Peyer's patch (tissue), 4 donors: ENCODE measurements around the gene MPP2. TPM values are rescaled to one million over a fixed set of nuclear protein-coding genes. Genes with fewer than 3 reads are reported as not detected.

ENCODE experiments used
- DNase-seq, 3 donors: peaks; one replicate each; pipeline ENCODE4 v3.0.0-alpha.2; 2017 to 2019
- H3K27ac ChIP-seq, 4 donors: fragments of 200-600 bp; sonication (generic); one replicate each; pipeline ENCODE4 v1.5.1; 2016 to 2019
- H3K27me3 ChIP-seq, 2 donors: fragments of 200-600 bp; sonication (generic); one replicate each; pipeline ENCODE4 v1.5.1; 2019
- H3K36me3 ChIP-seq, 3 donors: fragments of 200-600 bp; sonication (generic); one replicate each; pipeline ENCODE4 v1.5.1; 2016 to 2019
- H3K4me1 ChIP-seq, 4 donors: fragments of 200-600 bp; sonication (generic); one replicate each; pipeline ENCODE4 v1.5.1; 2016 to 2019
- H3K4me3 ChIP-seq, 4 donors: fragments of 200-600 bp; sonication (generic); 1 replicate in 3 of 4; 2 replicates in 1 of 4; pipeline ENCODE4 v1.5.1; 2016 to 2019; ENCODE audit warnings: mild to moderate bottlenecking in 1 of 4
- H3K9me3 ChIP-seq, 4 donors: fragments of 200-600 bp; sonication (generic); one replicate each; pipeline ENCODE4 v1.5.1; 2016 to 2019; ENCODE audit warnings: mild to moderate bottlenecking in 1 of 4
- POLR2A ChIP-seq, 2 donors: fragments of 450-650 bp; IDR thresholded peaks; one replicate each; pipeline ENCODE4 v1.5.1; 2017; ENCODE audit warnings: antibody characterized with exemption in 2 of 2, mild to moderate bottlenecking in 2 of 2, moderate library complexity in 2 of 2
- total RNA-seq, 4 donors: library from RNA; depleted of rRNA; stranded (reverse); fragments of >200 nt; gene quantifications; one replicate each; pipeline ENCODE4 v1.1.0, GENCODE V29; 2016
- TF ChIP-seq, protein P1 (sequence below), 6 experiments: fragments of 450-650 bp in 4 of 6; fragments of 200-600 bp in 2 of 6; sonication (generic) in 1 of 6; IDR thresholded peaks; one replicate each; pipeline ENCODE4 v1.5.1; 2017 to 2019; ENCODE audit warnings: antibody characterized with exemption in 6 of 6, mild to moderate bottlenecking in 3 of 6, moderate library complexity in 1 of 6

The MPP2 gene
- total RNA-seq, 4 donors from 2014 or later = 0.53 to 1.3 (median 1.2) TPM; not detected in 1

GRCh38 chr17:43952351-43952723 is 45.0 kb upstream of the MPP2 start:
- Histone ChIP-seq H3K27ac (no peak overlapping the region), H3K9me3 (no peaks in the 10 kb centered on the region), H3K36me3 (no peaks in the 10 kb centered on the region), H3K4me1 (peaks cover 0 to 13% (median 0%) of the 10 kb centered on the region in 4 donors), H3K4me3 (no peak overlapping the region), H3K27me3 (peaks cover 4 to 24% of the 10 kb centered on the region in 2 donors)
- TF ChIP-seq POLR2A (IDR thresholded peaks at IDR 0.05) = no peak
- TF ChIP-seq, protein P1, sequence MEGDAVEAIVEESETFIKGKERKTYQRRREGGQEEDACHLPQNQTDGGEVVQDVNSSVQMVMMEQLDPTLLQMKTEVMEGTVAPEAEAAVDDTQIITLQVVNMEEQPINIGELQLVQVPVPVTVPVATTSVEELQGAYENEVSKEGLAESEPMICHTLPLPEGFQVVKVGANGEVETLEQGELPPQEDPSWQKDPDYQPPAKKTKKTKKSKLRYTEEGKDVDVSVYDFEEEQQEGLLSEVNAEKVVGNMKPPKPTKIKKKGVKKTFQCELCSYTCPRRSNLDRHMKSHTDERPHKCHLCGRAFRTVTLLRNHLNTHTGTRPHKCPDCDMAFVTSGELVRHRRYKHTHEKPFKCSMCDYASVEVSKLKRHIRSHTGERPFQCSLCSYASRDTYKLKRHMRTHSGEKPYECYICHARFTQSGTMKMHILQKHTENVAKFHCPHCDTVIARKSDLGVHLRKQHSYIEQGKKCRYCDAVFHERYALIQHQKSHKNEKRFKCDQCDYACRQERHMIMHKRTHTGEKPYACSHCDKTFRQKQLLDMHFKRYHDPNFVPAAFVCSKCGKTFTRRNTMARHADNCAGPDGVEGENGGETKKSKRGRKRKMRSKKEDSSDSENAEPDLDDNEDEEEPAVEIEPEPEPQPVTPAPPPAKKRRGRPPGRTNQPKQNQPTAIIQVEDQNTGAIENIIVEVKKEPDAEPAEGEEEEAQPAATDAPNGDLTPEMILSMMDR (IDR thresholded peaks at IDR 0.05) = no peak
- DNase-seq = no peak

GRCh38 chr17:43951750-43952149 is 44.4 kb upstream of the MPP2 start:
- peaks cover 0 to 13% (median 0%) of the 10 kb centered on the region in 4 donors for H3K4me1 ChIP-seq
- no peaks in the 10 kb centered on the region for H3K9me3 ChIP-seq
- no peak for DNase-seq
- TF ChIP-seq, protein P1 (IDR thresholded peaks at IDR 0.05) = no peak
- no peak for TF ChIP-seq POLR2A (IDR thresholded peaks at IDR 0.05)
- no peak overlapping the region for H3K4me3 ChIP-seq
- H3K36me3 ChIP-seq = no peaks in the 10 kb centered on the region
- no peak overlapping the region for H3K27ac ChIP-seq
- H3K27me3 ChIP-seq = peaks cover 4 to 24% of the 10 kb centered on the region in 2 donors

GRCh38 chr17:43950554-43950953 is 43.2 kb upstream of the MPP2 start:
- Histone ChIP-seq H3K36me3 (no peaks in the 10 kb centered on the region), H3K27ac (no peak overlapping the region), H3K4me3 (no peak overlapping the region), H3K9me3 (no peaks in the 10 kb centered on the region), H3K4me1 (peaks cover 0 to 13% (median 0%) of the 10 kb centered on the region in 4 donors), H3K27me3 (peaks cover 4 to 24% of the 10 kb centered on the region in 2 donors)
- TF ChIP-seq POLR2A (IDR thresholded peaks at IDR 0.05) = no peak
- TF ChIP-seq, protein P1 (IDR thresholded peaks at IDR 0.05) = no peak
- DNase-seq = no peak

- Histone ChIP-seq H3K27ac (no peak overlapping the region), H3K4me1 (peaks cover 0 to 13% (median 0%) of the 10 kb centered on the region in 4 donors), H3K4me3 (no peak overlapping the region), H3K27me3 (peaks cover 4 to 24% of the 10 kb centered on the region in 2 donors), H3K9me3 (no peaks in the 10 kb centered on the region), H3K36me3 (no peaks in the 10 kb centered on the region)
- no peak for DNase-seq
- TF ChIP-seq POLR2A (IDR thresholded peaks at IDR 0.05) = no peak
- TF ChIP-seq, protein P1 (IDR thresholded peaks at IDR 0.05) = no peak
Measured at GRCh38 chr17:43949781-43950180, 42.4 kb upstream of the MPP2 start.

DNA sequence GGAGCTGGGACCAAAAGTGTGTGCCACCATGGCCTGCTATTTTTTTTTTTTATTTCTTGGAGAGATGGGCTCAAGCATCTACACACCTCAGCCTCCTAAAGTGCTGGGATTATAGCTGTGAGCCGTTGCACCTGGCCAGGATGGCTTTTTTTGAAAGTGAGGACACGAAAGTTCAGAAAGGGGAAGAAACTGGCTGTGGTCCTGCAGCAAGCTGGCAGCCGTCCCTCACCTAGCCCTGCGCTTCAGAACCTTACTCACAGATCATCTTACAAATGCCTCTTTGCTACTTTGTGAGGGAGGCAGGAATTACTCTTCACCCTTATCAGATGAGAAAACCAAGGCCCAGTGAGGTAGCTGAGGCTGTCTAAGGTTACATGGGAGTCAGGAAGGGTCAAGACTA is 39.4 kb upstream of the MPP2 start:
- no peak overlapping the region for H3K27ac ChIP-seq
- TF ChIP-seq, protein P1 (IDR thresholded peaks at IDR 0.05) = no peak
- TF ChIP-seq POLR2A (IDR thresholded peaks at IDR 0.05) = no peak
- H3K9me3 ChIP-seq = no peaks in the 10 kb centered on the region
- no peak overlapping the region for H3K4me3 ChIP-seq
- no peaks in the 10 kb centered on the region for H3K4me1 ChIP-seq
- no peak for DNase-seq
- H3K36me3 ChIP-seq = no peaks in the 10 kb centered on the region
- peaks cover 0 to 8% of the 10 kb centered on the region in 2 donors for H3K27me3 ChIP-seq
